Measurements from ENCODE around the gene CRYBG1.

Gene CRYBG1

GRCh38 chr6:106536851-106537250 is 176.3 kb downstream of the CRYBG1 start:
- TF ChIP-seq MAX (IDR thresholded peaks at IDR 0.05; ENCODE audit: low read depth, low read length), result 0 out of 2 replicates have a peak, but pooled peaks have one; percentile 11
- no peak for TF ChIP-seq POLR2A (IDR thresholded peaks at IDR 0.05; ENCODE audit: extremely low read depth, insufficient read length)
- no peak for TF ChIP-seq CTCF (IDR thresholded peaks at IDR 0.05; ENCODE audit: low read depth, low read length)
- peak; percentile 40 for DNase-seq (ENCODE audit: low read depth)
- no peak overlapping the region for H3K4me3 ChIP-seq (ENCODE audit: low read depth, low read length)

GRCh38 chr6:106537662-106538061 is 177.1 kb downstream of the CRYBG1 start:
- TF ChIP-seq MAX (IDR thresholded peaks at IDR 0.05; ENCODE audit: low read depth, low read length), result no peak
- TF ChIP-seq POLR2A (IDR thresholded peaks at IDR 0.05; ENCODE audit: extremely low read depth, insufficient read length), result no peak
- TF ChIP-seq CTCF (IDR thresholded peaks at IDR 0.05; ENCODE audit: low read depth, low read length), result no peak
- TF ChIP-seq MYC (IDR thresholded peaks at IDR 0.05; ENCODE audit: low read depth, low read length), result no peak
- H3K4me3 ChIP-seq (ENCODE audit: low read depth, low read length), result no peak overlapping the region
- DNase-seq (ENCODE audit: low read depth), result no peak

DNA sequence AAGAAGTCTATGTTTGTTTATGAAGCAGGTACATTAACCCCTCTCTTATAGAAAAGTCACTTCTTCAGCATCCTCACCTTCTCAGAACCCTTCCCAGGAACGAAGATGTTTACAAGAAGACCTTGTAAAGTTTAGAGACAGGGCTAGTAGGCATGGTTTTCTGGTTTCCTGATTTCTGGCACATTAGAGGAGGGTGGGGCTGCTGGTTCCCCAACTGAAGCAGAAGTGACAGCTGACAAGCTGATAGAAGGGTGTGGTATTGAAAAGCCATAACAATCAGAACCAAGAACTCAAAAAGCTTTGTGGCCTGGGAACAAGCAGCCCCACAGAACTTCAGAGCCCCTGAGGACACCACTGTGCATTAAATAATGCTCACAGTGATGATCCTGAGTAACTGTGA is 177.6 kb downstream of the CRYBG1 start:
- H3K4me3 ChIP-seq (ENCODE audit: low read depth, low read length), result no peak overlapping the region
- no peak for TF ChIP-seq MYC (IDR thresholded peaks at IDR 0.05; ENCODE audit: low read depth, low read length)
- no peak for TF ChIP-seq POLR2A (IDR thresholded peaks at IDR 0.05; ENCODE audit: extremely low read depth, insufficient read length)
- no peak for TF ChIP-seq CTCF (IDR thresholded peaks at IDR 0.05; ENCODE audit: low read depth, low read length)
- no peak for TF ChIP-seq MAX (IDR thresholded peaks at IDR 0.05; ENCODE audit: low read depth, low read length)

GRCh38 chr6:106539936-106540335 is 179.4 kb downstream of the CRYBG1 start:
- DNase-seq (ENCODE audit: low read depth), result peak; percentile 26
- no peak overlapping the region for H3K4me3 ChIP-seq (ENCODE audit: low read depth, low read length)
- TF ChIP-seq MAX (IDR thresholded peaks at IDR 0.05; ENCODE audit: low read depth, low read length) (no peak), MYC (IDR thresholded peaks at IDR 0.05; ENCODE audit: low read depth, low read length) (no peak), CTCF (IDR thresholded peaks at IDR 0.05; ENCODE audit: low read depth, low read length) (no peak), POLR2A (IDR thresholded peaks at IDR 0.05; ENCODE audit: extremely low read depth, insufficient read length) (no peak)

More for the DNA sequence above, 177.6 kb downstream of the CRYBG1 start:
- DNase-seq (ENCODE audit: low read depth), result peak; percentile 30

DNA sequence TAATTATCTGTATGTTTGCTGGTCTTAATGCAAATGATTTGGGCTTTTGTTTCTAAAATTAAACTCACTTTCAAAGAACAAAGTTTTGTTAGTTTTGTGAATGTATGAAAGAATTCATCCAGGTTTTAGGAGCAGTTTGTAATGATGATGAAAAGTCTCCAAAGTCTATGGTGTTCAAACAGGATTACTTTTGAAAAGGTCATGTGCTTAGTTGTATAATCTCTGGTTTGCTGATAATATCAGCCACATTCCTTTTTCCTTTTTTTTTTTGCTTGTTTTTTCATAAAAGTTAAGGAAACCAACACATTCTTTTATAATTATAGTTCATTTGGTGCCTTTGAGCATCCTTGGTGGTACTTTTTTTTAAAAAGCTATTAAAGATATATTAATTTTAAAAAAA is 179.9 kb downstream of the CRYBG1 start:
- H3K4me3 ChIP-seq (ENCODE audit: low read depth, low read length), result no peak overlapping the region
- no peak for TF ChIP-seq MYC (IDR thresholded peaks at IDR 0.05; ENCODE audit: low read depth, low read length)
- no peak for TF ChIP-seq POLR2A (IDR thresholded peaks at IDR 0.05; ENCODE audit: extremely low read depth, insufficient read length)
- TF ChIP-seq CTCF (IDR thresholded peaks at IDR 0.05; ENCODE audit: low read depth, low read length), result no peak
- TF ChIP-seq MAX (IDR thresholded peaks at IDR 0.05; ENCODE audit: low read depth, low read length), result no peak
- DNase-seq (ENCODE audit: low read depth), result no peak

DNA sequence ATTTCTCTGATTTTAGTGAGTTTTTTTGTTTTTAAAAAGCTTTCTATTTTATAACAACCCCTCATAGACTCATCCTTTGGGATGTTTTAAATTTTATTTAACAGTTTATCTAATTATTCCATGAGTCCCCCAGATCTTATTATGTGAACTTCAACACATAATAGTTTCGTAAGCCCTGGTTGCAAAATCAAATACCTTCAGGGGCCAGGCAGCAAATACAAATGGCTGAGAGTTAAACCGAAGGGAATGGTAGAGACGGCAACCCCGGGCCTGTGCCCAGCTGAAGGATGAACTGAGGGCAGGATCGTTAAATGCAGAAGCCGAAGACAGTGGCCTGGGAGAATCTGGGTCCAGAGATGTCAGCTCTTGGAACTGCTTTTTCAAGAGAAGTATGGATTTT is 180.4 kb downstream of the CRYBG1 start:
- H3K4me3 ChIP-seq (ENCODE audit: low read depth, low read length), result no peak overlapping the region
- TF ChIP-seq CTCF (IDR thresholded peaks at IDR 0.05; ENCODE audit: low read depth, low read length), result no peak
- TF ChIP-seq POLR2A (IDR thresholded peaks at IDR 0.05; ENCODE audit: extremely low read depth, insufficient read length), result no peak
- no peak for TF ChIP-seq MYC (IDR thresholded peaks at IDR 0.05; ENCODE audit: low read depth, low read length)
- no peak for TF ChIP-seq MAX (IDR thresholded peaks at IDR 0.05; ENCODE audit: low read depth, low read length)
- DNase-seq (ENCODE audit: low read depth), result peak; percentile 47
